DOHH2 (cell line): ENCODE results near the gene KHDRBS2.

Experiments used
- EZH2phosphoT487 ChIP-seq: fragments of 200-600 bp; sonication (generic); IDR thresholded peaks from 2 replicates; pipeline ENCODE4 v1.6.1; 2017; ENCODE audit warnings: borderline replicate concordance, mild to moderate bottlenecking, antibody characterized with exemption, low read length, moderate library complexity, mixed read lengths
- TF ChIP-seq, protein P1 (sequence below): fragments of 200-600 bp; sonication (generic); IDR thresholded peaks from one replicate; pipeline ENCODE4 v1.5.1; 2014; ENCODE audit warnings: antibody characterized with exemption, mild to moderate bottlenecking, low read depth, low read length; ENCODE audit not compliant: poor library complexity, severe bottlenecking

- TF ChIP-seq, protein P1, sequence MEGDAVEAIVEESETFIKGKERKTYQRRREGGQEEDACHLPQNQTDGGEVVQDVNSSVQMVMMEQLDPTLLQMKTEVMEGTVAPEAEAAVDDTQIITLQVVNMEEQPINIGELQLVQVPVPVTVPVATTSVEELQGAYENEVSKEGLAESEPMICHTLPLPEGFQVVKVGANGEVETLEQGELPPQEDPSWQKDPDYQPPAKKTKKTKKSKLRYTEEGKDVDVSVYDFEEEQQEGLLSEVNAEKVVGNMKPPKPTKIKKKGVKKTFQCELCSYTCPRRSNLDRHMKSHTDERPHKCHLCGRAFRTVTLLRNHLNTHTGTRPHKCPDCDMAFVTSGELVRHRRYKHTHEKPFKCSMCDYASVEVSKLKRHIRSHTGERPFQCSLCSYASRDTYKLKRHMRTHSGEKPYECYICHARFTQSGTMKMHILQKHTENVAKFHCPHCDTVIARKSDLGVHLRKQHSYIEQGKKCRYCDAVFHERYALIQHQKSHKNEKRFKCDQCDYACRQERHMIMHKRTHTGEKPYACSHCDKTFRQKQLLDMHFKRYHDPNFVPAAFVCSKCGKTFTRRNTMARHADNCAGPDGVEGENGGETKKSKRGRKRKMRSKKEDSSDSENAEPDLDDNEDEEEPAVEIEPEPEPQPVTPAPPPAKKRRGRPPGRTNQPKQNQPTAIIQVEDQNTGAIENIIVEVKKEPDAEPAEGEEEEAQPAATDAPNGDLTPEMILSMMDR: no peak
- TF ChIP-seq EZH2phosphoT487: no peak
Measured at GRCh38 chr6:61833176-61833755, 452.8 kb downstream of the KHDRBS2 start.
